Measurements from ENCODE around the gene NAV3.
"Not testable (repeated sequence)": the region's sequence is repeated elsewhere in the genome, so short reads cannot be mapped to it uniquely, and the experiment has no call there.

NAV3 gene

DNA sequence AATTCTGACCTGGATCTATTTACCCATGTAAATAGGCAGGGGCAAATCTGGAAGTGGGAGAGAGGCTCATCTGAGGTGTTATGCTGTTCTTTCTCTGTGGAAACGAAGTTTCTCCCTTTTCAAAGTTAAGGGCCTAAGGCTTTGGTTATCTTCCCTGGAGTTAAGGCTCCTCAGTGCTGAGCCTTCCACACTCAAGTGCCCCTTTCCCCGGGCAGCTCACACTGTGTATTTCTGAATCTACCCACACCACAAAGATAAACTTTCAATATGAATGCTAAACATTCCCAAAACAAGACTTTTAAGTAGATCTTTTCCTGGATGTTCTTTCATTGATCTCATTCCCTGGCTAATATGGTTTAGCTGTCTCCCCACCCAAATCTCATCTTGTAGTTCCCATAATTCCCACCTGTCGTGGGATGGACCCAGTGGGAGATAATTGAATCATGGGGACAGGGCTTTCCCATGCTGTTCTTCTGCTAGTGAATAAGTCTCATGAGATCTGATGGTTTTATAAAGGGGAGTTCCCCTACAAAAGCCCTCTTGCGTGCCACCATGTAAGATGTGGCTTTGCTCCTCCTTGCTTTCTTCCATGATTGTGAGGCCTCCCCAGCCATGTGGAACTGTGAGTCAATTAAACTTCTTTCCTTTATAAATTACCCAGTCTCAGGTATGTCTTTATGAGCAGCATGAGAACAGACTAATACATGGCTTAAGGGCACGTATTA, 251.1 kb downstream of the NAV3 start:
- DNase-seq: no peak

DNA sequence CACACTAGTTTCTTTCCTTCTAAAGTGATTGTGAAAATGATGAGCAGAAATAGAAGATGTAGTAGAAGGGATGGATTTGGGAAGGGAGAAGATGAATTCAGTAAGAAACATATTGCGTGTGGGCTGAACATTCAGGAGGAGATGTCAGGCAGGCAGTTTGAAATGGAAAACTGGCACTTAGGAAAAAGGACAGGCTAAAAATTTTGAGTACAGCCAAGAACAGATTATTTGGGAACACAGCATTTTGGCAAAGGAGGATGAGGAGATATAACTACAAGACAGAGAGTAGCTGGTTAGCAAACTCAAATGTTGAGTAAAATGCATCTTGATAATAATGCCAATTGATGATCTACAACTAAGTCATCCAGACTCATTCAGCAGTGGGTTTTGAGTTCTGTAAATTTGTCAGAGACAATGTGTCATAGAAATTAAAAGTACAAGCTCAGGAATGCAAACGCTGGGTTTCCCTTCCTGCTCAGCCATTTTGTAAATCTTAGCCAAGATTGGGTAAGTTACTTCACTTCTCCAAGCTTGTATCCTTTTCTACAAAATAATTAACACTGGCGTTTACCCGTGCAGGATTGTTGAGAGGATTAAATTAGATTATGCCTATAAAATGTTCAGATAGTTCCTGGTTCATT, 255.0 kb downstream of the NAV3 start:
- no peak for DNase-seq

DNA sequence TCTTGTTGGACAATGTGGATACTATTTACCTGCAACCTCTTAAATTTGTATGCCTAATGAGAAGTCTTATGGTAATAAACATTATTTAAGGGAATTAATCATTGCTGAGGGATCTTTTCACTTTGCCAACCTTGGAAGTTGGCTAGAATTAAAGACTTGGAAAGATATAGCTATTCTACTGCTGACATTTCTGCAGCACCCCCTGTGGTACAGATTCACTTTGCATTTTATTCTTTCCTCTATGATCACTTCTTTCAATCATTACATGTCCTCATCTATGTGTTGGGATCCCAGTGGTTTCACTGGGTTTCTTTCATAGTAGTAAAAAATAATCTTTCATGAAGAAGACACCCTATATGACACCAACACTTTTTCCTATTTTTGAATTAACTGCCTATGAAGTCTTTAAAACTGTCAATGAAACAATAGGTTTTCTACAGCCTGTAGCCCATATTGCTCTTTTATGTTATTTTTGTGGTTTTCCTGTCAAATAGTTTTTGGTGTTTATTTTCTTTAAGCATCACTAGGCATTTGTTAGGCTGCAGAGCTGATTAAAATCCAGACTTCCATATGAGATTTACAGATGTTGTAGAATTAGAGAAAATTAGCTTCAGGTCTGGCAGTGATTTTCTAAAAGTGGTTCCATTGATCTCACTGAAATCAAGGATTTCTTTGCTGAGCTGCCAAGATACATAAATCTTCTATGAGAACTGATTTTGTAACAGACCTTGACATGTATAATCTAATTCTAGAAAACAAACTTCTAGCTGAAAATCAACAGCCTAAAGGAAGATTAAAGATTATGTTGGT, 256.1 kb downstream of the NAV3 start:
- no peak for DNase-seq

DNA sequence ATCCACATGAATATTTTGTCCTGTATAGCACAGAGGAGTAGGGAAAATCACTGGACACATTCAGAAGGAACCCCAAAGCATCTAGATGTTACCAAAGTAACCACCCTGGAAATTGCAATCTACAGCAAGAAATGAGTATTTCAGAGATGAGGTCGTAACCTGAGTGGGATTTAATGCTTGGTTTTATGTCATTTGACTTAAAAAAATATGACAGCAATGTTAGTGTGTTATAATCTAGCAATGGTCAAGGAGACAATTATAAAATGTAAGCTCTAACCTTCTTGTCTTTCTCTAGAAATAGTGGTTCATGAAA, 256.6 kb downstream of the NAV3 start:
- DNase-seq: no peak

DNA sequence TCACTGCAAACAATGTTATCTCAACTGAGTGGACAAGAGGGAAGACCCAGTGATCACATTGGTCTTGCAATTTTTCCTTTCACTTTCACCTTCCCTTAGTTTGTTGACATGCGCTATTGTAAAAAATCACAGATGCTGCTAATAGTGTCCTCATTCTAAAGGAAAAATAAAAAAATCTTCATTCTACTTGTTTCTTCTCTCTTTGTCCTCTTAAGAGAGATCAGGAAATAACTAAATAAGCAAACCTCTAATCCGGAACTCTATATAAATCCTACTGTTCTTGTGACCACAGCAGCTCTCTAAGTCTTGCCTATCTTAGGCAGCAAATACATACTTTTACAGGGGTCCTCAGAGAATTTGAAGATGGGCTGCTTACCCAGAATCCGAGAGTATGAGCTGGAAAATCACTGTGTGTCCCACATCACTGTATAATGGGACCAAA, 257.7 kb downstream of the NAV3 start:
- DNase-seq: no peak

DNA sequence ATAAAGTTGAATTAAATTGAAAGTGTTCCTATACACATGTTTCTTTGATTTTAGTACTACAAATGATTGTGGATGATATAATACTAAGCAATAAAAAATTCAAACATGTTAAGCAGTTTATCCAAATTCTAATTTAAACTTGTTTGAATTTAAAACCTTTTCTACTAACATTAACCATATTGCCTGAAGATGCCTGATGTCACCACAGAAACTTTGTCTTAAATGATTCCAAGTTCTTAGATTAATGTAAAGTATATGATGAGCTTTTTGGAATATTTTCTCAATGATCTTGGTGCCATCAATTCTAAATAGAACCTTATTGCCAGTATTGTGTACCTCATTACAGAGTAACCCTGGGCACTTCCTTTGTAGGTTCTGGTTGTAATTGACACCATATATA, 259.6 kb downstream of the NAV3 start:
- no peak for DNase-seq

DNA sequence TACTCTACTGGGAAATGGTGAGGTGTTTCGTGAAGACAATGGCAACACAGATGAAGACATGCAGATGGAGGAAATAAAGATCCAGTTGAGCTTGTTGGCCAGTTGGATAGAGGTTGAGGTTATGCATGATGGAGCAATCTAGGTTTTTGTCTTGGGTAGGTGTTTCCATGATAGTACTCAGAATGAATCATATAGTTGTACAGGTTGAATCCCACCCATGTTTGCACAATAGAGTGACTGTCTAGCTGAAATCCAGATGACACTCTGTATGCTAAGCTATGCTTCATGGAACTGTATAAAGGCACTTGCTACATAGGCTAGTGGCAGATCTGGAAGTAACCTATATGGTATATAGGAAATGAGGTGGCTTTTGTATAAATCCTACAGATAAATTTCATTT, 264.9 kb downstream of the NAV3 start:
- no peak for DNase-seq

DNA sequence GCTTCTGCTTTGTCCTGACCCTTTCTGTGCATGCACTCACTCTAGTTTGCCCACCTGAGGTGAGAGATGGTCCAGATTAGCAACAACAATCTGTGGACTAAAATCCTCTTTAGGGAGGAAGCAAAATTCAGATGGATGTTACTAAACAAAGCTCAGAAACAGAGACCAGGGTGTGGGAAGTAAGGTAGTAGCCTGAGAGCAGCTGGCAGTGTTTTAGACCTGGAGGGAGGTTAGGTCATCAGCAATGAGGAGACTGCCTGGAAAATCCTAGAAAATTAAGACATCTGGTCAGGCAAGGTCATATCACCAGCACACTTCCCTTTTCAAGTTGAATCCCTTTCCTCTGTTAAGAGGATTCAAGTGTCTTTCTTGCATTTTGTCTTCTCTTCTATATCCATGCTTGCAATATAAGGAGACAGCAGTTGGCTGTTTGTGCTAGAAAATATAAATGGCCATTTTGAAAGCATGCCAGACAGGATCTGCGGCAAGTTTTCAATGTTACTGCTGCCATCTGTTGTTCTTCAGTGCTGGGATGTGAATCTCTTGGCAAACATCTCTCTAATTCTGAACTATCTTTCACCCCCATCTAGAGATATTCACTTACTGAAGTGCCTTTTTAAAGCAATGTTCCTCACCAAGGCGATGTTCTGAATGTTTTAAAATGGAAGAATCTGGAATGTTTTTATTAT, 266.4 kb downstream of the NAV3 start:
- no peak for DNase-seq

DNA sequence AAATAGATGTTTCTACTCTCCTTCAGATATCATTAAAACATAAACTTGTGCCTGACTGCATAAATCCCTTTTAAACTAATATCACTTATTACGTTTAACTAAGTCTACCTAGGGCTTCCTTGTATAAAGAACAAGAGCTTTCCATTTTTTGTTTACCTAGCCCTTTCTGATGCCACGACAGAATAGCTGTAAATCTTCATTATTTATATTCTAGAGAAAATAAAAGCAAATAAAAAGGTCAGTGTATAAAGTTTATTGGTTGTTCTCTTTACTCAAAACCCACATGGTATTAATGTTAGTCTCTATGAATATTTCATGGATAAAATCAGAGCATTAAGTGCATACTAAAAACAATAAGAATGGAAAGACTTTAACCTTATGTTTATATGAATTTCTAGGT, 269.1 kb downstream of the NAV3 start:
- DNase-seq: no peak

DNA sequence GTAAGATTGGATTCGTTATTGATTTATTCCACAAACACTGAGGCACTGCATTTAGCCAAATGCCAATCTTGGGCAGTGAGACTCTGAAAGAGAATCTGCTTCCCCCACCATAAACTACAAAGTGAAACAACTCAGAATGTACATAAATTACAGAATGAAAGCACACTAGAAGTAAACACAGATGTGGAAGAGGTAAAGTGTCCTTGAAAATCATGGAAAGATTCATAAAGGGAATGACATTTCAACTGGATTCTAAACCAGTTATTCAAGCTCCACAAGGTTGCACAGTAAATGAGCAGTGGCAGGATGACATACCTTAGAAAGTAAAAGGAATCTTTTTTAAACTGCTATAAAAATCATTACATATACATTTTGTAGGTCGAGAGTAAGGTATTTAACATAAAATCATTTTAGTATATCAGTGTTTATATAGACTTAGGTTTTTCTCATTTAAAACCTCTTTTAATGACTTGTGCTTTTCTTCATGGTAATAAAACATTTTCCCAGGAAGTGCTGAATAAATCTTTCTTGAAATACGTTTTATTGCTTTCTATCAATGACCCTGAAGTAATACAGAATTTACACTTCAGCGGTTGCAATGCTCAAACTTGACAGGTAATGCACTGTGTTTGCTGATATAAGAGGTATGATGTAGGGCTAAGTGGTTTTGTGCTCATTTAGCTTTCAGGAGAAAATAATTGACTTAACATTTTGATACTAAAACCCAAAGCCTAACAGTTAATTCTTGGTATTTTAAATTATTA, 270.6 kb downstream of the NAV3 start:
- DNase-seq: no peak

DNA sequence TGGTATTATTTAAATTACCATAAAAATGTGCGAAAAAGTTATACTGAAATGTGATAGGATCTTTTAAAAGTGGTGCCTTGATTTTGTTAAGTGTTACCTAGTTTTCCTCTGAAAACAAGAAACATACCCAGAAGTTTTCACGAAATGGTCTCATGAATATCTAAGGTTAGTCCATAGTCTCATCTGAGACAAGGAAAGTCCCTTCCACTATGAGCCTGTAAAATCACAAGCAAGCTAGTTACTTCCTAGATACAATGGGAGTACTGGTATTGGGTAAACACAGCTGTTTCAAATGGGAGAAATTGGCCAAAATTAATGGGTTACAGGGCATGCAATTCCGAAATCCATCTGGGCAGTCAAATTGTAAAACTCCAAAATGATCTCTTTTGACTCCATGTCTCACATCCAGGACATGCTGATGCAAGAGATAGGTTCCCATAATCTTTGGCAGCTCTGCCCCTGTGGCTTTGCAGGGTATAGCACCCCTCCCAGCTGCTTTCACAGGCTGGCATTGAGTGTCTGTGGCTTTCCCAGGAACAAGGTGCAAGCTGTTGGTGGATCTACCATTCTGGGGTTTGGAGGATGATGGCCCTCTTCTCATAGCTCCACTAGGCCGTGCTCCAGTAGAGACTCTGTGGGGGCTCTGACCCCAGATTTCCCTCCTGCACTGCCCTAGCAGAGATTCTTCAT, 271.4 kb downstream of the NAV3 start:
- DNase-seq: no peak

DNA sequence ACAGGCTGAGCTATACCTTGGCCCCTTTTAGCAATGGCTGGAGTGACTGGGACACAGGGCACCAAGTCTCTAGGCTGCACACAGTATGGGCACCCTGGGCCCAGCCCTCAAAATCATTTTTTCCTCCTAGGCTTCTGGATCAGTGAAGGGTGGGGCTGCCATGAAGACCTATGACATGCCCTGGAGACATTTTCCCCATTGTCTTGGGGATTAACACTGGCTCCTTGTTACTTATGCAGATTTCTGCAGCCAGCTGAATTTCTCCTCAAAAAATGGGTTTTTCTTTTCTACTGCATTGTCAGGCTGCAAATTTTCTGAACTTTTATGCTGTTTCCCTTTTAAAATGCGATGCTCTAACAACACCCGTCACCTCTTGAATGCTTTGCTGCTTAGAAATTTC, 272.1 kb downstream of the NAV3 start:
- DNase-seq: not testable (repeated sequence)

DNA sequence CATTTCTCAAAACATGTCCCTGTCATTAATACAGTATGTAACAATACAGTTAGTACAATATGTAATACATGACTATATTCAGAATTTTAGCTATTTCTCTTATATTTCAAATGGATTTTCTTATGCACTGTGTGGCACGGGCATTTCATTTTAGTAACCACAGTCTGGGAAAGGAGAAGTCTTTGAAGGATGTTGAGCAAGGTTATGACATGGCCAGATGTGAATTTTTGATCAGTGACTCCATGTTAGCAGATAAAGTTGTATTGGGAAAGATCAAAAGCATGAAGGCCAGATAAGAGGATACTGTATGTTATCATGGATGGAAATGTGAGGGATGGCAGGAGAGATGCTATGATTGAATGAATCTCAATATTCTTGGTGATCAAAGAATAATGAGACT, 285.2 kb downstream of the NAV3 start:
- DNase-seq: no peak

DNA sequence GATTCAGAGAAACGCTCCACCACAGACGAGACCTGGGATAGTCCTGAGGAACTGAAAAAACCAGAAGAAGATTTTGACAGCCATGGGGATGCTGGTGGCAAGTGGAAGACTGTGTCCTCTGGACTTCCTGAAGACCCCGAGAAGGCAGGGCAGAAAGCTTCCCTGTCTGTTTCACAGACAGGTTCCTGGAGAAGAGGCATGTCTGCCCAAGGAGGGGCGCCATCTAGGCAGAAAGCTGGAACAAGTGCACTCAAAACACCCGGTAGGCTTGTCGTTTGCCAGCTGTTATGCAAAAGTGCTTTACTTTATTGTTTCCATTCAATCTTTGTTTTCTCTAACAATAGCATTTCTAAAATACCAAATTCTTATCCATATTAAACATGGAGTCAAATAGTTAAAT, 287.3 kb downstream of the NAV3 start:
- no peak for DNase-seq

DNA sequence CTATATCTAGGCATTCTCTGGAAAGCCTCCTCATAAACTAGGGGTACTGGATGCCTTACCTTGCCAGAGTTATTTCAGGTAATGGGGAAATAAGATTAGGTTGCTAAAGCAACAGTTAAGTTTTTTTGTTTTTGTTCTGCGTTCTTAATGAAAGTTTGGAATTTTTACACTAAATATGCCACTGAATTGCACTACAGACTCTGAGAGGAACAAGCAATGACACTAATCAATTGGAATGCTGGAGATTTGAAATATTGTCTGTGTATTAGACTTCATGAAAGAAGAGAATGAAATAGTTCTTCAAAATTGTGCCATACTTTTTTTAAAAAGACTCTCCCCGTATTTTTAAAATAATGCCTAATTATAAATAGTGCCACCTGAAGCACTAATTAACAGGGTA, 287.8 kb downstream of the NAV3 start:
- no peak for DNase-seq

DNA sequence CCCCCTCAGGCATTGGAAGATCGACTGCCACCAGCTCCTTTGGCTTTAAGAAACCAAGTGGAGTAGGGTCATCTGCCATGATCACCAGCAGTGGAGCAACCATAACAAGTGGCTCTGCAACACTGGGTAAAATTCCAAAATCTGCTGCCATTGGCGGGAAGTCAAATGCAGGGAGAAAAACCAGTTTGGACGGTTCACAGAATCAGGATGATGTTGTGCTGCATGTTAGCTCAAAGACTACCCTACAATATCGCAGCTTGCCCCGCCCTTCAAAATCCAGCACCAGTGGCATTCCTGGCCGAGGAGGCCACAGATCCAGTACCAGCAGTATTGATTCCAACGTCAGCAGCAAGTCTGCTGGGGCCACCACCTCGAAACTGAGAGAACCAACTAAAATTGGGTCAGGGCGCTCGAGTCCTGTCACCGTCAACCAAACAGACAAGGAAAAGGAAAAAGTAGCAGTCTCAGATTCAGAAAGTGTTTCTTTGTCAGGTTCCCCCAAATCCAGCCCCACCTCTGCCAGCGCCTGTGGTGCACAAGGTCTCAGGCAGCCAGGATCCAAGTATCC, 288.7 kb downstream of the NAV3 start:
- no peak for DNase-seq

DNA sequence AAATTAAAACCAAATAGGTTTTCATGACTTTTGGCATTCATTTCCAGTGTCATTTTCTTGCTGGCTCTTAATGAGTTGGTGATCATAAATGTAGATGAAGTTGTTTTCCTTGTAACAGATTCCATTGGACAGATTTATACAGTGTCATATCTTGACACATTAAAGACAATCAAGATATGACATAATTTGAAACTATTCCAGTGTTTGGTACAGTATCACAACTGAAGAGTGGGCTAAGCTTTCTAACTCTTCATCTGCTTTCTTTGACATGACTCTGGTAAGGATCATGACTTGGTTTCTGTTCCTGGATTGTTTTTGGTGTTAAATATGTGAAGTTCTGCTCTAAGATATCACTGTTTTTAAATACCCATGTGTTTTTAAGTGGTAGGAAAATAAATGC, 289.6 kb downstream of the NAV3 start:
- DNase-seq: no peak

DNA sequence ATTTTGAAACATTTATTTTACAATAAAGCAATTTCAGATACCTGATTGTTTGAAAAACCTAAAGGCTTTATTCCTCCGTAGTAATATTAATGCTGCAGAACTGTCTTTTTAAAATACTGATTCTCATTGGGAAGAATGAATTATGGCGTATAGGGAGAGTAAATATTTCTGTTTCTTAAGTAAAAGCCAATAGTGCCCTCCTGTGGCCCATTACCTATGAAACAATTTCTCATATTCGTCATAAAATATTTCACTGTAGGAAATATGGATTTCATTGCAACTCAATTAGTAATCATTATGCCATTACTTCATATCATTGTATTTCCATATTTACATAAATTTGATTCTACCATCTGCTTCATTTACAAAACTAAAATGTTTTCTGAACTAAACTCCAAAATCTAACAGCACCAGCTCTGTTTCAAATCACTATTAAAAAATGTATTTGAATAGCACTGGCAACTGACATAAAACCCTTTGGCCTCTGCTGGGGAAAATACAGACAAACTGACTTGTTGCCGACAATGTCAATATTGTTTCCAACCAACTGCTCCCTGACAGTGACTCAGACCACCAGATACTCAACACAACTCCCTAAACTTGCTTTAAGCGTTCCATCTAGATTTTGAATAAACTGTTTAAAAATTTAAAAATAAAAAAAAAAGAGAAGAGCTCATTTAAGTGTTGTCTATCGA, 290.3 kb downstream of the NAV3 start:
- DNase-seq: no peak

DNA sequence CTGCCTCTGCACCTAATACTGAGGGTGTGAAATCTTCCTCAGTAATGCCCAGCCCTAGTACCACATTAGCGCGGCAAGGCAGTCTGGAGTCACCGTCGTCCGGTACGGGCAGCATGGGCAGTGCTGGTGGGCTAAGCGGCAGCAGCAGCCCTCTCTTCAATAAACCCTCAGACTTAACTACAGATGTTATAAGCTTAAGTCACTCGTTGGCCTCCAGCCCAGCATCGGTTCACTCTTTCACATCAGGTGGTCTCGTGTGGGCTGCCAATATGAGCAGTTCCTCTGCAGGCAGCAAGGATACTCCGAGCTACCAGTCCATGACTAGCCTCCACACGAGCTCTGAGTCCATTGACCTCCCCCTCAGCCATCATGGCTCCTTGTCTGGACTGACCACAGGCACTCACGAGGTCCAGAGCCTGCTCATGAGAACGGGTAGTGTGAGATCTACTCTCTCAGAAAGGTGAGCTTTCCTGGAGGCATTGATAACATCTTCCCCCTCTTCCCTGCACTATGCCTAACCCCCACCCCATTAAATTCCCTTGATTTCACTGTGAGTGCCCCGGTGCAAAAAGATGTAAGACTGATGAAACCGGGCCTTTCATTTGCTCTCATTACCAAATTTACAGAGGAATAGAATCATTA, 291.4 kb downstream of the NAV3 start:
- no peak for DNase-seq

DNA sequence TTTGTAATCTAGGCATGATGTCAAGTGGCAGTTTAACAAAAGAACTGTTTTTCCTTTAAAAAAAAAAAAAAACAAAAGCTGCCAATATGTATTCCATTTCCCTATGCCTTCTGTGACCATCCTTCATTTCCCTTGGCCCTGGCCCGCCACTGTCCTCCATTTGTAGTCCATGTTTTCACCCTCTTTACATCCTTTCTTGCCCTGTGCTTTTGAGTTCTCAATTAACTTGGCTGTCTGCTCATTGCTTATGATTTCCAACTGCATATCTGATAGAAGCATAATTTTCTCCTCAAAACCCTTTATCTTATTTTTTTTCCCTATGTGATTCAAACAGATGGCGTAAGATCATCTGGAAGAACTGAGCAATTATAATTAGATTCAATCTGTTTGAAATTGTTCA, 297.5 kb downstream of the NAV3 start:
- DNase-seq: no peak

DNA sequence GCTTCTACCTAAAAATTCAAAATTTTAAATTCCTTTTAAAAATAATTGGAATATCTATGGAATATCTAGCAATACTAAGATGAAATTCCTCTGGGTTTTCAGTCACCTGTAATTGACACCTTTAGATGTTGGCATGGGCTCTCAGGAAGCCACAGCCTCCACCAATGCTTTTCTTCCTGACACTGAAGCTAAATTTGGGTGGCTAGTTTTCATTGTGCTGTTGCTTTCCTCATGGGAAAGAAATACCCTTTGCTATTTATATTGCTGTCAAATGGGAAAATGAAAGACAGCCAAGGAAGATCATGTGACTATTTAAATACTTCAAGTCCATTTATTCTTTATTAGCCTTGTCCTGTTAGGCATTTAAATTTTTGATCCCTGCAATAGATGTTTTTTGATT, 313.0 kb downstream of the NAV3 start:
- no peak for DNase-seq

Measured in activated CD4-positive, alpha-beta T cell treated with anti-CD3 and anti-CD28 coated beads, Interleukin-2, amount 50 U/mL, for 1 hour (primary cell).